Endothelial cell of umbilical vein (primary cell): Measurements from ENCODE around the gene ANKS1A. TPM values are rescaled to one million over a fixed set of nuclear protein-coding genes. Genes with fewer than 3 reads are reported as not detected.

Source experiments
- BruUV-seq: library from RNA; stranded (reverse); fragments of 400-500 nt; replicated peaks from 2 replicates; lab custom pipeline; 2021; lab: Mats Ljungman, UMichigan
- CTCF ChIA-PET: fragments of 300-600, 350-600 bp; sonication (Branson Sonifier 250); formaldehyde crosslinking; loops from one replicate; lab custom pipeline; 2021; ENCODE audit warnings: antibody characterized with exemption, inconsistent platforms; lab: Charles Lee
- POLR2A ChIA-PET: fragments of 300-600, 350-600 bp; sonication (Branson Sonifier 250); formaldehyde crosslinking; loops from one replicate; lab custom pipeline; 2021; ENCODE audit warnings: antibody characterized with exemption, inconsistent platforms; lab: Charles Lee
- DNase-seq: peaks from one replicate; pipeline ENCODE4 v3.0.0-alpha.2; 2011; ENCODE audit warnings: low read depth, low spot score
- FAIRE-seq: peaks from 2 replicates; lab custom pipeline; 2011; peaks lifted over from hg19 to GRCh38; lab: Jason Lieb, UNC
- H2AFZ ChIP-seq: 2 replicates; pipeline ENCODE4 v1.6.0; 2012; ENCODE audit warnings: low read depth, low read length, control low read depth, inconsistent platforms
- H3K27ac ChIP-seq: 2 replicates; pipeline ENCODE4 v1.5.1; 2011; ENCODE audit warnings: low read depth, mild to moderate bottlenecking, control low read depth, low read length, moderate library complexity; ENCODE audit not compliant: insufficient read depth
- H3K27me3 ChIP-seq, 2 experiments: 2 replicates each; pipeline versions ENCODE4 v1.6.0 to v1.6.1; 2011; ENCODE audit warnings: low read length in 2 of 2, mixed read lengths in 1 of 2; ENCODE audit not compliant: control insufficient read depth in 2 of 2, insufficient read depth in 2 of 2
- H3K36me3 ChIP-seq, 2 experiments: 2 replicates in 1 of 2; 3 replicates in 1 of 2; pipeline ENCODE4 v1.5.1; 2011; ENCODE audit warnings: low read length in 2 of 2, mild to moderate bottlenecking in 1 of 2, moderate library complexity in 1 of 2; ENCODE audit not compliant: control insufficient read depth in 2 of 2, insufficient read depth in 2 of 2; ENCODE audit errors: extremely low read depth in 1 of 2
- H3K4me1 ChIP-seq: 3 replicates; pipeline ENCODE4 v1.5.1; 2011; ENCODE audit warnings: mild to moderate bottlenecking, low read length; ENCODE audit not compliant: control insufficient read depth, insufficient read depth; ENCODE audit errors: extremely low read depth
- H3K4me2 ChIP-seq: 2 replicates; pipeline ENCODE4 v1.6.1; 2011; ENCODE audit warnings: low read length, control low read depth, mixed read lengths; ENCODE audit not compliant: insufficient read depth
- H3K4me3 ChIP-seq, 3 experiments: fragments of 200-600 bp in 1 of 3; sonication (generic), shearing (Covaris generic) in 1 of 3; replicated peaks in 1 of 3; 2 replicates each; pipeline ENCODE4 v1.5.1; 2011 to 2016; ENCODE audit warnings: control low read depth in 3 of 3, low read length in 3 of 3, mild to moderate bottlenecking in 2 of 3, inconsistent platforms in 1 of 3, low read depth in 1 of 3, moderate library complexity in 1 of 3; ENCODE audit not compliant: insufficient read depth in 1 of 3
- H3K79me2 ChIP-seq: 2 replicates; pipeline ENCODE4 v1.6.0; 2012; ENCODE audit warnings: low read length, inconsistent platforms; ENCODE audit not compliant: control insufficient read depth, insufficient read depth
- H3K9ac ChIP-seq: replicated peaks from 2 replicates; pipeline ENCODE3; 2011; ENCODE audit warnings: low read length, control low read depth; ENCODE audit not compliant: insufficient read depth; ENCODE audit errors: extremely low read depth
- H3K9me1 ChIP-seq: replicated peaks from 3 replicates; pipeline ENCODE4 v1.6.0; 2011; ENCODE audit warnings: mild to moderate bottlenecking, low read length; ENCODE audit not compliant: control insufficient read depth, insufficient read depth; ENCODE audit errors: extremely low read depth
- H3K9me3 ChIP-seq: replicated peaks from 2 replicates; pipeline ENCODE4 v1.5.1; 2012; ENCODE audit warnings: low read length, inconsistent platforms; ENCODE audit not compliant: control insufficient read depth, insufficient read depth
- H4K20me1 ChIP-seq: replicated peaks from 2 replicates; pipeline ENCODE3; 2011; ENCODE audit warnings: mild to moderate bottlenecking, low read length; ENCODE audit not compliant: control insufficient read depth, insufficient read depth; ENCODE audit errors: extremely low read depth
- CTCF ChIP-seq, 2 donors: IDR thresholded peaks; 1 replicate in 1 of 2; 2 replicates in 1 of 2; pipeline ENCODE4 v1.5.1; 2011; ENCODE audit warnings: low read length in 2 of 2, mild to moderate bottlenecking in 2 of 2, moderate library complexity in 2 of 2, control low read depth in 1 of 2, inconsistent platforms in 1 of 2, low read depth in 1 of 2; ENCODE audit not compliant: insufficient read depth in 1 of 2; ENCODE audit errors: extremely low read depth in 1 of 2
- EZH2 ChIP-seq: IDR thresholded peaks from 2 replicates; pipeline ENCODE4 v1.6.1; 2012; ENCODE audit warnings: borderline replicate concordance, low read depth, mild to moderate bottlenecking, moderate library complexity, low read length, inconsistent platforms; ENCODE audit not compliant: severe bottlenecking
- FOS ChIP-seq: IDR thresholded peaks from 2 replicates; pipeline ENCODE4 v1.6.1; 2011; ENCODE audit warnings: mild to moderate bottlenecking, low read length, moderate library complexity, borderline replicate concordance; ENCODE audit not compliant: insufficient read depth
- GATA2 ChIP-seq: IDR thresholded peaks from 2 replicates; pipeline ENCODE4 v1.7.0; 2011; ENCODE audit warnings: low read depth, mild to moderate bottlenecking, moderate library complexity, mixed read lengths, low read length; ENCODE audit not compliant: insufficient read length, insufficient read depth
- JUN ChIP-seq: IDR thresholded peaks from 2 replicates; pipeline ENCODE4 v1.6.1; 2011; ENCODE audit warnings: borderline replicate concordance, low read depth; ENCODE audit not compliant: insufficient read length, insufficient read depth
- MAX ChIP-seq: IDR thresholded peaks from 2 replicates; pipeline ENCODE4 v1.6.1; 2011; ENCODE audit not compliant: insufficient read depth, insufficient read length
- MYC ChIP-seq: IDR thresholded peaks from one replicate; pipeline ENCODE4 v1.6.1; 2011; ENCODE audit warnings: mild to moderate bottlenecking, low read depth, low read length
- POLR2A ChIP-seq: IDR thresholded peaks from 2 replicates; pipeline ENCODE4 v1.6.1; 2012; ENCODE audit warnings: low read depth, mild to moderate bottlenecking, control low read depth, low read length
- POLR2AphosphoS5 ChIP-seq: IDR thresholded peaks from 2 replicates; pipeline ENCODE4 v1.6.1; 2012; ENCODE audit warnings: low read depth, mild to moderate bottlenecking, control low read depth, low read length, moderate library complexity; ENCODE audit not compliant: insufficient read depth
- dilution Hi-C: fragments of 300-500 bp; cut with MboI; formaldehyde crosslinking; loops from one replicate; pipeline ENCODE4 v1.15.0; 2019; ENCODE audit warnings: low sequenced_read_pairs; ENCODE audit not compliant: extremely low pct_ligation_motif_present
- intact Hi-C: fragments of 100-400 bp; cut with micrococcal nuclease; formaldehyde crosslinking; loops from one replicate; pipeline ENCODE4 v1.10.0; 2022
- polyA plus RNA-seq, 4 experiments: library from polyadenylated mRNA; depleted of rRNA in 3 of 4; stranded (reverse) in 3 of 4; unstranded in 1 of 4; fragments of >200 nt; gene quantifications; 2 replicates each; pipeline versions ENCODE4 v1.2.1 to v1.2.3, GENCODE V29; 2011 to 2012; ENCODE audit warnings: missing spikeins in 1 of 4
- total RNA-seq: library from RNA; stranded (reverse); gene quantifications from 2 replicates; pipeline ENCODE4 v1.2.3, GENCODE V29; 2021

The ANKS1A gene
- total and polyA plus RNA-seq, 2 donors (not counting 3 experiments of a cell fraction or from before 2014, with no cell fraction given): 8.9 to 26.1 TPM

- intact Hi-C loops: loop anchor here (5.0 kb wide), 1 partner anchor 76 kb away; no protein-coding TSS in a partner anchor
- no peaks in the 10 kb centered on the region for H4K20me1 ChIP-seq
- H3K27ac ChIP-seq: no peak overlapping the region
- no peaks in the 10 kb centered on the region for H3K9me1 ChIP-seq
- peaks cover 0 to 37% of the 10 kb centered on the region in 2 experiments for H3K36me3 ChIP-seq
- dilution Hi-C loops: no loop called here
- no peak overlapping the region for H3K4me2 ChIP-seq
- no peak for TF ChIP-seq CTCF (IDR thresholded peaks at IDR 0.05; ENCODE audit: extremely low read depth in 1 of 2, insufficient read depth in 1 of 2, low read depth in 1 of 2, low read length in 2 of 2)
- no peak for TF ChIP-seq FOS
- TF ChIP-seq POLR2A: no peak
- no peak for TF ChIP-seq POLR2AphosphoS5
- no peak for TF ChIP-seq JUN
- TF ChIP-seq MAX: no peak
- no peak for TF ChIP-seq EZH2
- TF ChIP-seq MYC: no peak
- TF ChIP-seq GATA2: no peak
- DNase-seq (no peak), FAIRE-seq (no peak)
- no peak overlapping the region for H3K4me3 ChIP-seq
- H3K27me3 ChIP-seq: no peaks in the 10 kb centered on the region
- no peaks in the 10 kb centered on the region for H3K79me2 ChIP-seq
- H3K9me3 ChIP-seq: no peaks in the 10 kb centered on the region
- CTCF ChIA-PET: interaction anchor here (0.8 to 3.2 kb wide), 2 partner anchors 46 to 77 kb away, joined by 4 to 16 read pairs; no protein-coding TSS in a partner anchor
- BruUV-seq: no TSS peak
- H3K4me1 ChIP-seq: peaks cover 9% of the 10 kb centered on the region
- H3K9ac ChIP-seq: no peak overlapping the region
- no peak overlapping the region for H2AFZ ChIP-seq
- POLR2A ChIA-PET: no interaction called here
Observed at GRCh38 chr6:35063701-35064280, 174.7 kb downstream of the ANKS1A start.
